GM19324 (cell line): ENCODE measurements around the gene MYH14.
"Not testable (repeated sequence)": the region's sequence is repeated elsewhere in the genome, so short reads cannot be mapped to it uniquely, and the experiment has no call there.

Source experiments
- ATAC-seq: cut with Tn5 transposase; IDR thresholded peaks from one replicate; pipeline ENCODE4 v1.9.1; 2021; ENCODE audit warnings: mild to moderate bottlenecking, moderate library complexity; ENCODE audit not compliant: unreplicated experiment, low FRiP score

The MYH14 gene

DNA sequence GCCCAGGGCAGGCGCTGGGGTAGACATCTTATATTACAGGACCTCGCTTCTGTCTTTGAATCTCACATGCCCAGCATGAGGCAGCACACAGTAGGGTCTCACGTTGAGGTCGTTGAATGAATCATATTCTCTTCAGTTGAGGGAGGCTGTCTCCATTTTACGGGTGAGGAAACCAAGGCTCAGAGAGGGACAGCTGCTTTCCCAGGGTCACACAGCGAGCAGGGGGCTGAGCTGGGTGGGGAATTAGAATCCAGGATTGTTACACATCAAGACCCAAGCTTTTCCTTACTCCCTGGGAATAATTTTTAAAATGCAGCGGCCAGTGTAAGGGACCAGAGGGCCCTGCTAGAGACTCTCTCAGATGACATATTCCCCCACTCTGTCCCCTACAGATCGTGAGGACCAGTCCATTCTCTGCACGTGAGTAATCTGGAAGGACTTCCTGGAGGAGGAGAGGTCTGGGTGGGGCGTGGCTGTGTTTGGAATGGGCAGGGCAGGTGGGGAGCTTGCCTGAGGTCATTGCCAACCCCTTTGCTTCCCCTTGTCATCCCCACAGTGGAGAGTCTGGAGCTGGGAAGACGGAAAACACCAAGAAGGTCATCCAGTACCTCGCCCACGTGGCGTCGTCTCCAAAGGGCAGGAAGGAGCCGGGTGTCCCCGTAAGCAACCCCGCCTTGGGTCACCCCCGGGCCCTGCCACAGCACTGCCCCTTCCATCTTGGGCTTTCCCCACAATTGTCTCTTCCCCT lies 19.4 kb downstream of the MYH14 start:
- ATAC-seq: no peak

GRCh38 chr19:50223439-50223716 lies 20.0 kb downstream of the MYH14 start:
- ATAC-seq: no peak

DNA sequence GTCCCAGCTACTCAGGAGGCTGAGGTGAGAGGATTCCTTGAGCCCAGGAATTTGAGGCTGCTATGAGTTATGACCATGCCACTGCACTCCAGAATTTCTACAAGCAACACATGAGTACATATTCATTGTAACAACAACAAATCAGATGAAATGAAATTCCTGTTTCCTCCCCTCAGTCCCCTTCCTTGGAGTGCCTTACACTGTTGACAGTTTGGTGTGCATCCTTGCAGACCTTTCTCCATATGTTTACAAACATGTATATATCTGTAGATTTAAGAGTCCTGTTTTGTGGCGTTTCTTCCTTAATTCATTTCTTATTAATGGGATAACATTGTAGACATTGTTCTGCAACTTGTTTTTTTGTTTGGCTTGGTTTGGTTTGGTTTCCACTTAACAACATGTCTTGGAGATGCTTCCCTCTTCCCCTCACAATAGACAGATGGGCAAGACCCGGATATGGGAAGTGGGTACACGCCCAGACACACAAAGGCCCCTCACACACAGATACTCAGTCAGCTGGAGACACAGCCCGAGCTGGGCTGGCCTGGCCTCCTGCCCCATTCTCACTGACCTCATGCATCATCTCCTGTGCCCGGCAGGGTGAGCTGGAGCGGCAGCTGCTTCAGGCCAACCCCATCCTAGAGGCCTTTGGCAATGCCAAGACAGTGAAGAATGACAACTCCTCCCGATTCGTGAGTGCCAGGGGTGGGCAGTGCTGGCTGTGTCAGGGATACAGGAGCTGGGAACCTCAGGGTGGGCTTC lies 21.7 kb downstream of the MYH14 start:
- ATAC-seq: no peak

GRCh38 chr19:50226536-50226935 lies 23.1 kb downstream of the MYH14 start:
- no peak for ATAC-seq

GRCh38 chr19:50228153-50228552 lies 24.7 kb downstream of the MYH14 start:
- ATAC-seq: not testable (repeated sequence)

DNA sequence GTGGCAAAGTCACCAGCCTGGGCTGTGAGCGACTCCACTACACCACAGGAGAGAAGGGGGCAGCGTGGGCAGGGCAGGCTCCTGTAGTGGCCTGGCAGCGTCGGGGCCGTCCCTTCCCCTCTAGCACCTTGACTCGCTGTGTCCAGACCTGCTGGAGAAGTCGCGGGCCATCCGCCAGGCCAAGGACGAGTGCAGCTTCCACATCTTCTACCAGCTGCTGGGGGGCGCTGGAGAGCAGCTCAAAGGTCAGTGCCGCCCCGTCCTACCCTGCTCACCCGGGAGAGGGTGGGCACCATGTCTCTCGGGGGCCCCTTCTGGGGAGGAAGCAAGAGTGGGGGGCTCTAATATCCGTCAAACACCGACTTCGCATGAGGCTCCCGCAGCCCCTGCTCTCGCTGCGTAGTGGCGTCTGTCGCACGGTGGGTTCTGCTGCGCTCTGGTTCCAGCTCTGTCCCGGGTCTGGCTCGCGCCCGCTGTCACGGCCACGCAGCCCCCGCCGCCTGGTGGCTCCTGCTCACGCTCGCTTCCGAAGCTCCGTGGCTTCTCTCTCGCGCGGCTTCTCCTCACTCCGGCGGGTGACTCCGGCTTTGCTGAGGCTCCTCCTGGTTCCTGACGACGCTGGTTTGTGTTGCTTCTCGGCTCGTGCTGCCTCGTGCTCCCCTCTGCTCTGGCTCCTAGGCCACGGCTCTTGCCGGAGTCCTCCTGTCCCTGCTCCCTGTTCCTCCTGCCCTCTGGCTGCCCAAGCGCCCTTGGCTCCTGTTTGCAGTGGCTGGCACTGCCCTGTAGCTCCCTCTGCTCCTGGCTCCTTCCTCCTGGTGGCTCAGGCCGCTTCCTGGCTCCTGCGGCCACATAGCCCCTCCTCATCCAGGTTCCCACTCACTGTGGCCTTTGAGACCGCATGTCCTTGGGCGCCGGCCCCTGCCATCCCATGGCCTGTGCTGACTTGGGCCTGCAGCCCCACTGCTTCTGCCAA lies 27.2 kb downstream of the MYH14 start:
- no peak for ATAC-seq

DNA sequence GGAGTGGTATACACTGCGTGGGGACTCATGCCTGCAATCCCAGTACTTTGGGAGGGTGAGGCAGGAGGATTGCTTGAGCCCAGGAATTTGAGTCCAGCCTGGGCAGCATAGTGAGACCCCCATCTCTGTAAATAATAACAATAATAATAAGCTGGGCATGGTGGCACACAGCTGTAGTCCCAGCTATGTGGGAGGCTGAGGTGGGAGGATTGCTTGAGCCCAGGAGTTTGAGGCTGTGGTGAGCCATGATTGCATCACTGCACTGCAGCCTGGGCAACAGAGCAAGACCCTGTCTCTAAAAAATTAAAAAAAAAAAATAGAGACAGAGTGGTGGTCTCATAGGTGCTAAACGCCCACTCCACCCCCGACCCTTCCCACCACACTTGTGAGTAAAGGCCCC lies 28.0 kb downstream of the MYH14 start:
- ATAC-seq: not testable (repeated sequence)

GRCh38 chr19:50231821-50232220 lies 28.4 kb downstream of the MYH14 start:
- no peak for ATAC-seq

- ATAC-seq: no peak
Observed at GRCh38 chr19:50232600-50232999, 29.2 kb downstream of the MYH14 start.

DNA sequence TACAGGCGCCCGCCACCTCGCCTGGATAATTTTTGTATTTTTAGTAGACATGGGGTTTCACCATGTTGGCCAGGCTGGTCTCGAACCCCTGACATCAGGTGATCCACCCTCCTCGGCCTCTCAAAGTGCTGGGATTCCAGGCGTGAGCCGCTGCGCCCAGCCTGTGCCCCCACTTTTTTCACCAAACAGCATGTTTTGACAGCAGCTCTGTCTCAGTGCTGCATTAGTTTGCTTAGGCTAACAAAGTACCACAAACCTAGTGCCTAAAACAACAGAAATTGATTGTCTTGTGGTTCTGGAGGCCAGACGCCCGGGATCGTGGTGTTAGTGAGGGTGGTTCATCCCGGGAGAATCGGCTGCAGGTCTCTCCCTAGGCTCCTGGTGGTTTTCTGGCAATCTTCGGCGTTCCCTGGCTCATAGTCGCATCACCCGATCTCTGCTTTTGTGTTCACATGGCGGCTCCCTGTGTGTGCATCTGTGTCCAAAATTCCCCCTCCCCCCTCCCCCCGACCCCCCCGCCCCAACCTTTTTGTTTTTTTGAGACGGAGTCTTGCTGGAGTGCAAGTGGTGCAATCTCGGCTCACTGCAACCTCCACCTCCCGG lies 30.0 kb downstream of the MYH14 start:
- ATAC-seq: no peak

- not testable (repeated sequence) for ATAC-seq
Observed at GRCh38 chr19:50237493-50237892, 34.1 kb downstream of the MYH14 start.

DNA sequence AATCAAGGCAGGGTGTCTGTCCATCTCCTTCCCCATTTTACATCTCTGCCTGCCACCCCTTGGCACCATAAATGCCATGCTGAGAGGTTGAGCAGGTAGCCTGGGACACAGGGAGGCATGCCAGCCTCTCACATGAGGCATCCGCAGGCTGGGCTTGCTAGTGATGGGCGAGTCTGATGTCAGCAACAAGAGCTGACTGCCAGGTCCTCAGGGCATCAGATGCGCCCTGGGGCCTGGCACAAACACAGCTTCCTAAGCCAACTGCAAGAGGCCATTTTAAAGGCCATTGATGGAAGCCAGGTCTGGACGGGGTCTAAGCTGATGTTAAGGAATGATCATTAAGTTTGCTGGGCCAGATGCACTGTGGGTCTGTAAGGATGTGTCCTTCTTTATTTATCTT lies 34.6 kb downstream of the MYH14 start:
- ATAC-seq: no peak

- ATAC-seq: no peak
Observed at GRCh38 chr19:50239921-50240590, 36.6 kb downstream of the MYH14 start.

GRCh38 chr19:50242581-50242980 lies 39.2 kb downstream of the MYH14 start:
- no peak for ATAC-seq

- ATAC-seq: no peak
Observed at GRCh38 chr19:50244695-50245094, 41.3 kb downstream of the MYH14 start.

DNA sequence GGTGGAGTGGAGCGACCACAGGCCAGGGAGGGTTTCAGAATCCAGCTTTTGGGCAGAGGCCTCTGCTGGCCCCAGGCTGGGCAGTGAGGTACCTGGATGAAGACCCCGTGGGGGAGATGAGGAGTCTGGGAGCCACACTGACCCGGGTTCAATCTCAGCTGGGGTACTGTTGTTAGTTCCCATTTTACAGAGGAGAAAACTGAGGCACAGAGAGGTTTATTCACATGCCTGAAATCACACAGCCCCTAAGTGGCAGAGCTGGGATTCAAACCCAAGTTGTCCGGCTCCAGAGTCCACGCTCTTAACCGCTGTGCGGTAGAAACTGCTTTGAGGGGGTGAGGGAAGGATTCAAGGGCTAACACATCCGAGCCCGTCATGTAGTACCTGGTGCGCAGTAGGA lies 45.0 kb downstream of the MYH14 start:
- no peak for ATAC-seq

GRCh38 chr19:50248826-50249225 lies 45.4 kb downstream of the MYH14 start:
- no peak for ATAC-seq

GRCh38 chr19:50249636-50250035 lies 46.2 kb downstream of the MYH14 start:
- ATAC-seq: no peak

DNA sequence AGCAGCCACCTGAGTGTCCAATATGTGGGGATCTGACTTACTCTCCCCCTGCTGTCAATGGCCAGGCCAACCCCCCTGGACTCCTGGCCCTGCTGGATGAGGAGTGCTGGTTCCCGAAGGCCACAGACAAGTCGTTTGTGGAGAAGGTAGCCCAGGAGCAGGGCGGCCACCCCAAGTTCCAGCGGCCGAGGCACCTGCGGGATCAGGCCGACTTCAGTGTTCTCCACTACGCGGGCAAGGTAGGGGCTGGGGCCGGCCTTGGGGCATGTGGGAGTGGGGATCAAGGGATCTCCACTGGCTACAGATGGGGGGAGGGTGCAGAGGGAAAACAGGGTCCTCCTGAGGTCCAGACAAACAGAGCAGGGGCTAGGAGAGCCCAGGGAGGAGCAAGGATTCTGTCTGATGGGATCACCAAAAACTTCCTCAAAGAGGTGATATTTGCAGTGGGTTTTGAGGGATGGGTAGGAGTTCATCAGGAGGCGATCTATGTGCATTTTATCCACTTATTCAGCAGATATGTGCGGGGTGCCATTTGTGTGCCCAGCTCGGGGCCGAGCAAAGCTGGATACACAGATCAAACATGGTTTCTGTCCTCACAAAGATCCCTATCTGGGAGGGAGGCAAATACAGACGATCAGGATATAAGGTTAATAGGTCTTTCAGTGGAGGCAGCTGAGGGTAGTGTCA lies 47.2 kb downstream of the MYH14 start:
- ATAC-seq: no peak
